Measurements from ENCODE around the gene BSND. TPM values are rescaled to one million over a fixed set of nuclear protein-coding genes. Genes with fewer than 3 reads are reported as not detected.

The BSND gene
- total RNA-seq, 1 experiment from 2014 or later: not detected

DNA sequence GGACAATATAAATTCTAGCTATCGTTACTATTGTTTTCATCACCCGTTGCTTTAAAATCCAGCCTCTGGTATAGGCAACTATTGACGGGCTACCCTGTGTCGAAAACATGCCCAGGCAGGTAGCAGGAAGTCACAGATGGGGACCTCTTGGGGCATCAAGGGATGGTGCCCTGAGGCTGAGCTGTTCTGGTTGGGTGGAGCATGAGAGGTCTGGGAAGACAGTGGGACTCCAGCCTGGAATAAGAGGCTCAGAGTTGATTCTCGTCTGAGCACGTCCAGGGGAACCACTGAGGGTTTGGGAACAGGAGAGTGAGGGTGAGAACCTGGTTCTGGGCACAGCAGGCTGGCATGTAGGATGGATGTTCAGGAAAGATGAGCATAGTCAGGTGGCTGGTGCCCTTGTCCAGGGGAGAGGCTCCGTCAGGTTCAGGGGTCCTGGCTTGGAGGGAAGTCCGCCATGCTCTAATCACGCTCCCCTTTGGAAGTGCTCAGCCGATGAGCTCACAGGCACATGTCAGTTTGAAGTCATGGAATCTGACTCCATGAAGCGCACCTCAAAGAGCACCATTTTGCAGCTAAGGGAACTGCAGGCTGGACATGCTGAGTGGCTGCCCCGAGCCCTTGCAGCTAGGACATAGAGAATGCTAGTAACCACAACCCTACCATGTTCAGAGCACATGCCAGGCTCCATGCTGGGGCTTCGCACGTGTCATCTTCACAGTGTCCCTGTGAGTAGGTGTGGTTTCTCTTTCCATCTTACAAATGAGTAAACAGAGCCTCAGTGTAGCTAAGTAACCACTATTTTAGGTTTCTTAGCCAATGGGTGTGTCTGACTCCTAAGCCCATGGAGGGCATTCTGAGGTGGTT, 61.6 kb downstream of the BSND start:
- no peak for TF ChIP-seq EZH2 (IDR thresholded peaks at IDR 0.05; ENCODE audit: borderline replicate concordance, low read depth, low read length, poor library complexity, severe bottlenecking)
- TF ChIP-seq, protein P1, sequence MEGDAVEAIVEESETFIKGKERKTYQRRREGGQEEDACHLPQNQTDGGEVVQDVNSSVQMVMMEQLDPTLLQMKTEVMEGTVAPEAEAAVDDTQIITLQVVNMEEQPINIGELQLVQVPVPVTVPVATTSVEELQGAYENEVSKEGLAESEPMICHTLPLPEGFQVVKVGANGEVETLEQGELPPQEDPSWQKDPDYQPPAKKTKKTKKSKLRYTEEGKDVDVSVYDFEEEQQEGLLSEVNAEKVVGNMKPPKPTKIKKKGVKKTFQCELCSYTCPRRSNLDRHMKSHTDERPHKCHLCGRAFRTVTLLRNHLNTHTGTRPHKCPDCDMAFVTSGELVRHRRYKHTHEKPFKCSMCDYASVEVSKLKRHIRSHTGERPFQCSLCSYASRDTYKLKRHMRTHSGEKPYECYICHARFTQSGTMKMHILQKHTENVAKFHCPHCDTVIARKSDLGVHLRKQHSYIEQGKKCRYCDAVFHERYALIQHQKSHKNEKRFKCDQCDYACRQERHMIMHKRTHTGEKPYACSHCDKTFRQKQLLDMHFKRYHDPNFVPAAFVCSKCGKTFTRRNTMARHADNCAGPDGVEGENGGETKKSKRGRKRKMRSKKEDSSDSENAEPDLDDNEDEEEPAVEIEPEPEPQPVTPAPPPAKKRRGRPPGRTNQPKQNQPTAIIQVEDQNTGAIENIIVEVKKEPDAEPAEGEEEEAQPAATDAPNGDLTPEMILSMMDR (conservative IDR thresholded peaks at IDR 0.05; ENCODE audit: low read depth, low read length): no peak
- Histone ChIP-seq H3K9me3 (ENCODE audit: low read depth, low read length, poor library complexity, severe bottlenecking) (no peaks in the 10 kb centered on the region), H3K4me3 (ENCODE audit: low read depth, low read length, poor library complexity, severe bottlenecking) (no peak overlapping the region), H3K27me3 (replicated peaks; ENCODE audit: insufficient read depth, low read depth, low read length, poor library complexity) (no peaks in the 10 kb centered on the region), H3K36me3 (ENCODE audit: insufficient read depth, low read length, poor library complexity, severe bottlenecking) (peaks cover 58% of the 10 kb centered on the region), H3K4me1 (ENCODE audit: insufficient read depth, low read length, poor library complexity, severe bottlenecking) (no peaks in the 10 kb centered on the region), H3K27ac (ENCODE audit: low read depth, low read length, poor library complexity, severe bottlenecking) (no peak overlapping the region)
- intact Hi-C loops (cut with micrococcal nuclease; ENCODE audit: unreplicated experiment): no loop called here
- DNase-seq (ENCODE audit: low spot score): no peak
- POLR2A ChIA-PET (ENCODE audit: low non-redundant PET): no interaction called here
- BruUV-seq (replicated peaks): no TSS peak
- CTCF ChIA-PET: no interaction called here

DNA sequence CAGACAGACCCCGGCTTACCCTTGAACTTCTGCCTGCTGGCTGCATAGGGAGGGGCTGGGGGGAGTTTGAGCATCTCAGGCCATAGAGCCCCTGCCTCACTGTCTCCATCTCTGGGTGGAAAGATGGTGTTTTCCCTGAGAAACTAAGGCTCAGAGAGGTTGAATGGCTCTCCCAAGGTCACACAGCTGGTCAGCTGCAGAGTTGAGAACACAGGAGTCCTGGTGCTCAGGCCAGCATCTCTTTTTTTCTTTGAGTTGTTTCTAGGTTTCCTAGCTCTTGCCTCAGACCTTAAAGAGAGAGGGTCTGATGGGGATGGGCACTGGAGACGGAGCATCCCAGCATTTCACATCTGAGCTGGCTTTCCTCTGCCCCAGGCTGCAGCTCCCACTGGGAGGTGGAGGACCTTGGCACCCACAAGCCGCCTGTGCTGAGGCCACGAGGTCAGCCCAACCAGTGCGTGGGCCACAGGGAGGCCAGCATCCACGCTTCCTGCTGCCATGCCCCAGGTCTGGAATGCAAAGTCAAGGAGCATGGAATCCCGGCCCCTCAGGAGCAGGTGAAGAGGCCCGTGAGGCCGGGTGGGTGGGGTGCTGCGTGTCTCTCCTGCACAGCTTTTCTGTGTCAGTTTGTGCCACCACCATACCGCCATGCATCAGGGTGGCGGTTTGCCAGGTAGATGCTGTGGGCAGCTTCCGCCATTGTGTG, 62.4 kb downstream of the BSND start:
- BruUV-seq (replicated peaks): no TSS peak
- H3K4me3 ChIP-seq (ENCODE audit: low read depth, low read length, poor library complexity, severe bottlenecking): no peak overlapping the region
- no peaks in the 10 kb centered on the region for H3K4me1 ChIP-seq (ENCODE audit: insufficient read depth, low read length, poor library complexity, severe bottlenecking)
- intact Hi-C loops (cut with micrococcal nuclease; ENCODE audit: unreplicated experiment): no loop called here
- no peaks in the 10 kb centered on the region for H3K9me3 ChIP-seq (ENCODE audit: low read depth, low read length, poor library complexity, severe bottlenecking)
- H3K27ac ChIP-seq (ENCODE audit: low read depth, low read length, poor library complexity, severe bottlenecking): no peak overlapping the region
- no peaks in the 10 kb centered on the region for H3K27me3 ChIP-seq (replicated peaks; ENCODE audit: insufficient read depth, low read depth, low read length, poor library complexity)
- TF ChIP-seq, protein P1 (conservative IDR thresholded peaks at IDR 0.05; ENCODE audit: low read depth, low read length): no peak
- no peak for TF ChIP-seq EZH2 (IDR thresholded peaks at IDR 0.05; ENCODE audit: borderline replicate concordance, low read depth, low read length, poor library complexity, severe bottlenecking)
- DNase-seq (ENCODE audit: low spot score): no peak
- ChIA-PET CTCF (no interaction called here), POLR2A (ENCODE audit: low non-redundant PET) (no interaction called here)
- peaks cover 61% of the 10 kb centered on the region for H3K36me3 ChIP-seq (ENCODE audit: insufficient read depth, low read length, poor library complexity, severe bottlenecking)

Other genes starting within 250 kb of the BSND start
- gene PARS2, start 234.4 kb upstream of the BSND start, total RNA-seq (2021): 6.9 and 7.0 TPM in 2 replicates
- gene TTC22, start 197.6 kb upstream of the BSND start, total RNA-seq (2021): not detected in 2 replicates
- 245 and 273 TPM in 2 replicates for gene DHCR24, start 111.7 kb upstream of the BSND start, total RNA-seq (2021)
- gene TMEM61, start 18.3 kb upstream of the BSND start, total RNA-seq (2021): not detected in 2 replicates
- 38.9 and 41.9 TPM in 2 replicates for gene PCSK9, start 40.6 kb downstream of the BSND start, total RNA-seq (2021)
- gene USP24, start 216.4 kb downstream of the BSND start, total RNA-seq (2021): 53.0 and 54.6 TPM in 2 replicates